GM12891 (cell line): ENCODE measurements around the gene SMIM41.

ENCODE experiments used
- POLR2A ChIP-seq: IDR thresholded peaks from 2 replicates; pipeline ENCODE4 v1.6.1; 2011; ENCODE audit warnings: low read depth, low read length, control low read depth
- POLR2AphosphoS5 ChIP-seq: IDR thresholded peaks from 2 replicates; pipeline ENCODE4 v1.6.1; 2011; ENCODE audit warnings: low read depth, low read length, control low read depth
- POU2F2 ChIP-seq: IDR thresholded peaks from 2 replicates; pipeline ENCODE4 v1.6.1; 2011; ENCODE audit warnings: low read depth, mild to moderate bottlenecking, control low read depth, low read length, moderate library complexity
- SPI1 ChIP-seq: IDR thresholded peaks from 2 replicates; pipeline ENCODE4 v1.6.1; 2011; ENCODE audit warnings: low read depth, low read length, control low read depth
- TAF1 ChIP-seq: IDR thresholded peaks from 2 replicates; pipeline ENCODE4 v1.6.1; 2011; ENCODE audit warnings: low read depth, low read length, control low read depth

- TF ChIP-seq POLR2A (no peak), POLR2AphosphoS5 (no peak), TAF1 (no peak), SPI1 (peak; percentile 71), POU2F2 (no peak)
Measured at GRCh38 chr12:52081263-52081733, 1.8 kb downstream of the SMIM41 start.
